ENCODE data around the gene SDF2L1.

DNA sequence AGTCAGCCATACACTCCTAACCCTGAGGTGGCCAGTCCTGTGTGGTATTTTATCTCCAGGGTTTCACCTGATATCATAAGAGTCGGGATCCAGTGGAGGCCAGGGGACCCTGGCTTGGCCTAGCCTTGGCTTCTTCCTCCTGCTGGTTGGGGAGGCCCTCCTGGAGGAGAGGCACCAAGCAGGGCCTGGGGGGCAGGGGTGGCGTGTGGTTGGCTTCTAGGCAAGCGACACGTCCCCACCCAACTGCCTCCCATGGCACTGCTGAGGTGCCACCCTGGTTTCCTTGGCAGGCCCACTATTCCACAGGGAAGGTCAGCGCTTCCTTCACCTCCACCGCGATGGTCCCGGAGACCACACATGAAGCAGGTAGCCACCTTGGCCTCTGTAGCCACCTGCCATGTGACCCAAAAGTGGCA lies 44.1 kb downstream of the SDF2L1 start:
- TF ChIP-seq, protein P1, sequence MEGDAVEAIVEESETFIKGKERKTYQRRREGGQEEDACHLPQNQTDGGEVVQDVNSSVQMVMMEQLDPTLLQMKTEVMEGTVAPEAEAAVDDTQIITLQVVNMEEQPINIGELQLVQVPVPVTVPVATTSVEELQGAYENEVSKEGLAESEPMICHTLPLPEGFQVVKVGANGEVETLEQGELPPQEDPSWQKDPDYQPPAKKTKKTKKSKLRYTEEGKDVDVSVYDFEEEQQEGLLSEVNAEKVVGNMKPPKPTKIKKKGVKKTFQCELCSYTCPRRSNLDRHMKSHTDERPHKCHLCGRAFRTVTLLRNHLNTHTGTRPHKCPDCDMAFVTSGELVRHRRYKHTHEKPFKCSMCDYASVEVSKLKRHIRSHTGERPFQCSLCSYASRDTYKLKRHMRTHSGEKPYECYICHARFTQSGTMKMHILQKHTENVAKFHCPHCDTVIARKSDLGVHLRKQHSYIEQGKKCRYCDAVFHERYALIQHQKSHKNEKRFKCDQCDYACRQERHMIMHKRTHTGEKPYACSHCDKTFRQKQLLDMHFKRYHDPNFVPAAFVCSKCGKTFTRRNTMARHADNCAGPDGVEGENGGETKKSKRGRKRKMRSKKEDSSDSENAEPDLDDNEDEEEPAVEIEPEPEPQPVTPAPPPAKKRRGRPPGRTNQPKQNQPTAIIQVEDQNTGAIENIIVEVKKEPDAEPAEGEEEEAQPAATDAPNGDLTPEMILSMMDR (IDR thresholded peaks at IDR 0.05) = no peak
- no peak for TF ChIP-seq POLR2A (IDR thresholded peaks at IDR 0.05)
- TF ChIP-seq POLR2AphosphoS5 (IDR thresholded peaks at IDR 0.05) = no peak
- no peak for TF ChIP-seq EP300 (IDR thresholded peaks at IDR 0.05)

Measured in suprapubic skin (tissue), 4 donors.